CD14-positive monocyte (primary cell): ENCODE results near the gene RGS16. TPM values are rescaled to one million over a fixed set of nuclear protein-coding genes. Genes with fewer than 3 reads are reported as not detected.

ENCODE experiments used
- DNase-seq, 3 donors: peaks; one replicate each; pipeline ENCODE4 v3.0.0-alpha.2; 2011 to 2022
- H2AFZ ChIP-seq: 2 replicates; pipeline ENCODE4 v1.6.0; 2012; ENCODE audit warnings: mild to moderate bottlenecking, low read depth, low read length, inconsistent platforms; ENCODE audit not compliant: insufficient read depth, poor library complexity, severe bottlenecking
- H3K27ac ChIP-seq, 2 donors: 1 replicate in 1 of 2; 2 replicates in 1 of 2; pipeline ENCODE4 v1.5.1; 2012 to 2013; ENCODE audit warnings: low read length in 2 of 2, control low read depth in 1 of 2, inconsistent platforms in 1 of 2, low read depth in 1 of 2, mild to moderate bottlenecking in 1 of 2
- H3K27me3 ChIP-seq, 2 donors: one replicate each; pipeline versions ENCODE4 v1.6.0 to v1.6.1; 2011 to 2013; ENCODE audit warnings: low read length in 2 of 2; ENCODE audit not compliant: control insufficient read depth in 2 of 2, insufficient read depth in 2 of 2
- H3K36me3 ChIP-seq, 2 donors: replicated peaks in 1 of 2; 1 replicate in 1 of 2; 2 replicates in 1 of 2; pipeline versions ENCODE4 v1.5.1 to v1.6.1; 2012 to 2013; ENCODE audit warnings: low read length in 2 of 2, control low read depth in 1 of 2, inconsistent platforms in 1 of 2, mild to moderate bottlenecking in 1 of 2; ENCODE audit not compliant: insufficient read depth in 2 of 2, control insufficient read depth in 1 of 2
- H3K4me1 ChIP-seq, 2 donors: 1 replicate in 1 of 2; 2 replicates in 1 of 2; pipeline versions ENCODE4 v1.5.1 to v1.6.1; 2012 to 2013; ENCODE audit warnings: low read length in 2 of 2, control low read depth in 1 of 2, inconsistent platforms in 1 of 2, mild to moderate bottlenecking in 1 of 2, moderate library complexity in 1 of 2; ENCODE audit not compliant: insufficient read depth in 2 of 2, control insufficient read depth in 1 of 2
- H3K4me2 ChIP-seq: replicated peaks from 2 replicates; pipeline ENCODE3; 2012; ENCODE audit warnings: low read length, moderate library complexity, mild to moderate bottlenecking; ENCODE audit not compliant: poor library complexity, severe bottlenecking; ENCODE audit errors: extremely low read depth
- H3K4me3 ChIP-seq, 3 experiments: fragments of 200-600 bp in 1 of 3; sonication (generic) in 1 of 3; replicated peaks in 1 of 3; 1 replicate in 2 of 3; 2 replicates in 1 of 3; pipeline ENCODE4 v1.5.1; 2011 to 2013; ENCODE audit warnings: low read length in 3 of 3, mild to moderate bottlenecking in 3 of 3, control low read depth in 2 of 3, low read depth in 2 of 3, inconsistent platforms in 1 of 3, moderate library complexity in 1 of 3
- H3K79me2 ChIP-seq: 2 replicates; pipeline ENCODE4 v1.6.0; 2012; ENCODE audit warnings: mild to moderate bottlenecking, control low read depth, inconsistent platforms, low read length, moderate library complexity; ENCODE audit not compliant: insufficient read depth
- H3K9ac ChIP-seq: 2 replicates; pipeline ENCODE4 v1.6.0; 2017; ENCODE audit warnings: low read length, mild to moderate bottlenecking; ENCODE audit not compliant: insufficient read depth, poor library complexity, severe bottlenecking
- H3K9me3 ChIP-seq, 2 donors: replicated peaks in 1 of 2; 1 replicate in 1 of 2; 2 replicates in 1 of 2; pipeline versions ENCODE4 v1.5.1 to v1.6.1; 2012 to 2013; ENCODE audit warnings: low read length in 2 of 2, control low read depth in 1 of 2; ENCODE audit not compliant: control insufficient read depth in 1 of 2, insufficient read depth in 1 of 2
- H4K20me1 ChIP-seq: 2 replicates; pipeline ENCODE4 v1.6.0; 2012; ENCODE audit warnings: mild to moderate bottlenecking, low read length, control low read depth, moderate library complexity; ENCODE audit not compliant: insufficient read depth
- H3K27ac Mint-ChIP-seq, 7 donors: one replicate each; pipeline ENCODE4 v1.8.0; 2020; ENCODE audit warnings: mild to moderate bottlenecking in 7 of 7, mixed read lengths in 7 of 7, moderate library complexity in 6 of 7, inconsistent platforms in 2 of 7
- H3K27me3 Mint-ChIP-seq, 3 donors: one replicate each; pipeline ENCODE4 v1.8.0; 2021 to 2022; ENCODE audit warnings: low read depth in 3 of 3, mild to moderate bottlenecking in 3 of 3, mixed read lengths in 3 of 3, moderate library complexity in 3 of 3, inconsistent platforms in 1 of 3
- H3K36me3 Mint-ChIP-seq, 2 donors: one replicate each; pipeline ENCODE4 v1.8.0; 2020; ENCODE audit warnings: mixed read lengths in 2 of 2, inconsistent platforms in 1 of 2, mild to moderate bottlenecking in 1 of 2
- H3K4me1 Mint-ChIP-seq: one replicate; pipeline ENCODE4 v1.8.0; 2020; ENCODE audit warnings: mild to moderate bottlenecking, mixed read lengths
- H3K4me3 Mint-ChIP-seq, 2 donors: one replicate each; pipeline ENCODE4 v1.8.0; 2020; ENCODE audit warnings: mild to moderate bottlenecking in 2 of 2, mixed read lengths in 2 of 2, moderate library complexity in 1 of 2
- H3K9me3 Mint-ChIP-seq, 7 donors: one replicate each; pipeline ENCODE4 v1.8.0; 2020 to 2022; ENCODE audit warnings: mixed read lengths in 7 of 7, mild to moderate bottlenecking in 6 of 7, moderate library complexity in 6 of 7, inconsistent platforms in 2 of 7
- WGBS: methylation state at CpG from one replicate; pipeline ENCODE4 v1.1.5; 2013; ENCODE audit warnings: missing lambda C conversion rate; ENCODE audit not compliant: insufficient coverage; 5-methylcytosine and 5-hydroxymethylcytosine counted together
- intact Hi-C, 2 donors: fragments of 100-400 bp; cut with micrococcal nuclease; formaldehyde crosslinking; loops; one replicate each; pipeline versions ENCODE4 v1.15.0 to v1.15.1; 2023
- polyA plus RNA-seq, 3 donors: library from polyadenylated mRNA; depleted of rRNA in 1 of 3; unstranded in 2 of 3; stranded (reverse) in 1 of 3; fragments of 300-500 nt in 2 of 3; fragments of >200 nt in 1 of 3; fragmentation: Illumina TruSeq in 2 of 3; gene quantifications; 1 replicate in 2 of 3; 2 replicates in 1 of 3; pipeline ENCODE4 v1.2.3, GENCODE V29; 2012 to 2021
- TF ChIP-seq, protein P1 (sequence below): fragments of 200-600 bp; IDR thresholded peaks from one replicate; pipeline ENCODE4 v1.8.0; 2022; ENCODE audit warnings: antibody characterized with exemption, mild to moderate bottlenecking

RGS16 gene
- polyA plus RNA-seq, 3 donors, result 0.07 to 0.44 TPM; not detected in 1

DNA sequence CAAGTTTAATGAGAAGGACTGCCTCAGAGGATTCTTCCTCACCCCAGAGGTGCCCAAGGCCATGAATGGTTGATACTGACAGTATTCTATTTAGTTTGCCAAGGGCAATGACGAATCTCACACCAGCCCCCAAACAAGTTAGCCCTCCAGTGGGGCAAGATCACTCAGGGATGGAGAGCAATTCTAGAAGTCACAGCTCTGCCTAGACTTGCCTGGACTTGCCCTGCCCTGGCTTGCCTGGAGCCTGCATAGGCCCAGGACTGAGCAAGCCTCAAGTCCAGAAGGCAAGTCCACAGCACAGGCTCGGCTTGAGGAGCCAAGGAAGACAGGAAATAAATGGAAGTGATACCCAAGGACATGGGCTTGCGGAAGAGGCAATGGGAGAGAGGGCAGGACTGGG is 39.5 kb upstream of the RGS16 start:
- 70% methylated on average over 2 of the region's 3 CpGs for WGBS

DNA sequence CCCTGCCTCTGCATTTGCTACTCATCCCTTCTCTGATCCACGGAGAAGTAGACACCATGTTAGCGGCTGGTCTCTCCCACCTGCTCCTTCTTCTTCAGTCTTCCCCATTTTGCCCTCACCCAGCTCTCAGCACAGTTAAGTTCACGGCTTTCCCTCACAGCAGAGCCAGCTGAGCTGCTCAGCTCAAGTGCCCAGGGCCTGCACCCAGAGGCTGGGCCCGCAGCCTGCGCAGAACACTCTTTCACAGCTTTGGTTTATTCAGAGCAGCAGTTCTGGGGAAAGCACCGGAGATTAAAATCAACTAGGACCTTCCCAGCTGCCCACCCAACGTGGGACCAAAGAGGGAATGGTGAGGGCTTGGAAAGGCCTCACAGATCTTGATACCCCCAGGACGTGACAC is 38.3 kb upstream of the RGS16 start:
- Histone ChIP-seq H3K4me2 (no peak overlapping the region), H3K9ac (no peak overlapping the region), H3K36me3 (no peaks in the 10 kb centered on the region), H2AFZ (no peak overlapping the region), H3K4me3 (no peak overlapping the region), H3K4me1 (no peaks in the 10 kb centered on the region), H3K9me3 (no peaks in the 10 kb centered on the region), H3K27ac (no peak overlapping the region), H4K20me1 (no peaks in the 10 kb centered on the region), H3K79me2 (no peaks in the 10 kb centered on the region), H3K27me3 (no peaks in the 10 kb centered on the region)
- DNase-seq, result no peak
- intact Hi-C loops, result no loop called here
- Mint-ChIP-seq H3K4me3 (no peak overlapping the region), H3K9me3 (peaks cover 0 to 3% (median 0%) of the 10 kb centered on the region in 7 donors), H3K27ac (no peak overlapping the region), H3K4me1 (no peaks in the 10 kb centered on the region), H3K27me3 (peaks cover 1 to 4% (median 3%) of the 10 kb centered on the region in 3 donors), H3K36me3 (no peaks in the 10 kb centered on the region)
- WGBS, result 90% methylated on average over 4 of the region's 8 CpGs
- TF ChIP-seq, protein P1, sequence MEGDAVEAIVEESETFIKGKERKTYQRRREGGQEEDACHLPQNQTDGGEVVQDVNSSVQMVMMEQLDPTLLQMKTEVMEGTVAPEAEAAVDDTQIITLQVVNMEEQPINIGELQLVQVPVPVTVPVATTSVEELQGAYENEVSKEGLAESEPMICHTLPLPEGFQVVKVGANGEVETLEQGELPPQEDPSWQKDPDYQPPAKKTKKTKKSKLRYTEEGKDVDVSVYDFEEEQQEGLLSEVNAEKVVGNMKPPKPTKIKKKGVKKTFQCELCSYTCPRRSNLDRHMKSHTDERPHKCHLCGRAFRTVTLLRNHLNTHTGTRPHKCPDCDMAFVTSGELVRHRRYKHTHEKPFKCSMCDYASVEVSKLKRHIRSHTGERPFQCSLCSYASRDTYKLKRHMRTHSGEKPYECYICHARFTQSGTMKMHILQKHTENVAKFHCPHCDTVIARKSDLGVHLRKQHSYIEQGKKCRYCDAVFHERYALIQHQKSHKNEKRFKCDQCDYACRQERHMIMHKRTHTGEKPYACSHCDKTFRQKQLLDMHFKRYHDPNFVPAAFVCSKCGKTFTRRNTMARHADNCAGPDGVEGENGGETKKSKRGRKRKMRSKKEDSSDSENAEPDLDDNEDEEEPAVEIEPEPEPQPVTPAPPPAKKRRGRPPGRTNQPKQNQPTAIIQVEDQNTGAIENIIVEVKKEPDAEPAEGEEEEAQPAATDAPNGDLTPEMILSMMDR, result no peak

More for the DNA sequence above, 39.5 kb upstream of the RGS16 start:
- Histone ChIP-seq H3K9me3 (no peaks in the 10 kb centered on the region), H3K79me2 (no peaks in the 10 kb centered on the region), H3K4me3 (no peak overlapping the region), H3K36me3 (no peaks in the 10 kb centered on the region), H3K27ac (no peak overlapping the region), H2AFZ (no peak overlapping the region), H3K4me1 (no peaks in the 10 kb centered on the region), H3K9ac (no peak overlapping the region), H3K4me2 (no peak overlapping the region), H4K20me1 (no peaks in the 10 kb centered on the region), H3K27me3 (no peaks in the 10 kb centered on the region)
- Mint-ChIP-seq H3K27me3 (peaks cover 2 to 7% (median 4%) of the 10 kb centered on the region in 3 donors), H3K9me3 (peaks cover 0 to 3% (median 0%) of the 10 kb centered on the region in 7 donors), H3K4me1 (no peaks in the 10 kb centered on the region), H3K27ac (no peak overlapping the region), H3K4me3 (no peak overlapping the region), H3K36me3 (no peaks in the 10 kb centered on the region)
- intact Hi-C loops, result no loop called here
- DNase-seq, result no peak
- TF ChIP-seq, protein P1, result no peak
